ENCODE data around the gene ELOA. TPM values are rescaled to one million over a fixed set of nuclear protein-coding genes. Genes with fewer than 3 reads are reported as not detected.

The ELOA gene, protein sequence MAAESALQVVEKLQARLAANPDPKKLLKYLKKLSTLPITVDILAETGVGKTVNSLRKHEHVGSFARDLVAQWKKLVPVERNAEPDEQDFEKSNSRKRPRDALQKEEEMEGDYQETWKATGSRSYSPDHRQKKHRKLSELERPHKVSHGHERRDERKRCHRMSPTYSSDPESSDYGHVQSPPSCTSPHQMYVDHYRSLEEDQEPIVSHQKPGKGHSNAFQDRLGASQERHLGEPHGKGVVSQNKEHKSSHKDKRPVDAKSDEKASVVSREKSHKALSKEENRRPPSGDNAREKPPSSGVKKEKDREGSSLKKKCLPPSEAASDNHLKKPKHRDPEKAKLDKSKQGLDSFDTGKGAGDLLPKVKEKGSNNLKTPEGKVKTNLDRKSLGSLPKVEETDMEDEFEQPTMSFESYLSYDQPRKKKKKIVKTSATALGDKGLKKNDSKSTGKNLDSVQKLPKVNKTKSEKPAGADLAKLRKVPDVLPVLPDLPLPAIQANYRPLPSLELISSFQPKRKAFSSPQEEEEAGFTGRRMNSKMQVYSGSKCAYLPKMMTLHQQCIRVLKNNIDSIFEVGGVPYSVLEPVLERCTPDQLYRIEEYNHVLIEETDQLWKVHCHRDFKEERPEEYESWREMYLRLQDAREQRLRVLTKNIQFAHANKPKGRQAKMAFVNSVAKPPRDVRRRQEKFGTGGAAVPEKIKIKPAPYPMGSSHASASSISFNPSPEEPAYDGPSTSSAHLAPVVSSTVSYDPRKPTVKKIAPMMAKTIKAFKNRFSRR
- 26.2 to 30.9 TPM (median 29.8 TPM) in 5 replicates for total RNA-seq (2022; extraction: Qiagen RNA extraction; ENCODE audit: low read depth)

DNA sequence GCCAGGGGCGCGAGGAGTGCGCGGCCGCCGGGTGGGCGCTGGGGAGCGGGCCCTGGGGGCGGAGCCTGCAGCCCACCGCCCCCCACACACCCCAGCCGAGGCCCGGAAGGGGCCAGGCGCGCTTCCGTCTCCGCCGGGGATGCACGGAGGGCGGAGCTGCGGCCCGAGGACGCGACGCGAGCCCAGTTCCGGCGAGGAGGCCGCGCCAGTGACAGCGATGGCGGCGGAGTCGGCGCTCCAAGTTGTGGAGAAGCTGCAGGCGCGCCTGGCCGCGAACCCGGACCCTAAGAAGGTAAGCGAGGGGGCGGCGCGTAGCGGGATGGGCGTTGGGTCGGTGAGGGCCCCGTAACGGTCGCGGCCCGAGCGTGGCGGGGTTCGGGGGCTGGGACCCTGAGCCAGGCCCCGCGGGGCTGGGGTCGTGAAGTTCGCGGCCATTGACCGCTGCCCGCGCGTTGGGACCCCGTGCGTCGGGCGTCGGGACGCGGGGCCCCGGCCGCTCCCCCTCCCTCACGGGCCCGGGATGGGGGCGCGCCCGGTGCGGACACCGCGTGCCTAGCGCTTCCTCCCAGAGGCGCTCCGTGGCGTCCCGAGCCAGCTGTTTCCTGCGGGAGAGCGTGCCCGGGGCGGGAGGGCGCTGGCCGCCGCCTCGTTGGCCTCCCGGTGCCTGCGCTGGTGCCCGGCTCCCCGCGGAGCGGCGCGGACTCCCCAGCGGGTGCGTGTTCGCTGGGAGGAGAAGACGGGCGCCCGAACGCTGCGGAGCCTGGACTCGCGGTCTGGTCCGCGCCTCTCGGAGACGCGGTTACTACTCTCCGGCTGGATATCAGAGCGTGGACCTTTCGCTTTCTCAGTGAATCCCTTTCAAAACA lies at the start of gene ELOA:
ELOA (plus strand) TSS at position 185 of the 866 bp plus-strand sequence; CDS start at position 218, 33 bp downstream.

DNA sequence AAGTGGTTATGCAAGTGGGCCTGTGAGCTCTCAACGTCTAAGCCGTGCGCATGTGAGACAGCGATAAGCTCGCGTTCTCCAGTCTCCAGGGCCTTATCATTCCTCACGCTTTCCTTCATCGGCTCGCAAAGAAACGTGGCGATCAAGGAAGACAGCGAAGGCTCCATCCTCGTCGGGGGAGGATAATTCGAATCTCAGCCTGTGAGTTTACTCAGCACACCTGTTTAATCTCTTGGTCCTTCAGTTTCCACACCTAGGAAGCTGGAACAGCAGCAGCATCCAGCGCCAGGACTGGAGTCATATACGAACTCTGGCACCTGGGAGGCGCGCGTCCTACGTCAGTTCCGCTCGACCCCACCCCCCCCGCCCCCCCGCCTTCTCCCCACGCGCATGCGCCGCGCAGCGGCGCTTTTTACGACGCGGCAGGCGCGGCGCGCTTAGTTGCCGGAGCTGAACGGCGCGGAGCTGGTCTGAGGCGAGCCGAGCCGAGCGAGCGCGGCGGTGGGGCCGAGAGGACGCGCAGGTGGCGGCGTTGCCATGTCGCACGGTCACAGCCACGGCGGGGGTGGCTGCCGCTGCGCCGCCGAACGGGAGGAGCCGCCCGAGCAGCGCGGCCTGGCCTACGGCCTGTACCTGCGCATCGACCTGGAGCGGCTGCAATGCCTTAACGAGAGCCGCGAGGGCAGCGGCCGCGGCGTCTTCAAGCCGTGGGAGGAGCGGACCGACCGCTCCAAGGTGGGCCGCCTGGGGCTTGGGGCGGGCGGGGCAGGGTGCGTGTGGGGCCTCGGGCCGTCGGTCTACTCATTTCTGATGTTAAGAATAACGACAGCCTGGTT lies 34.9 kb downstream of the ELOA start, which contains the start of gene PITHD1:
PITHD1 (plus strand) TSS at position 440 of the 836 bp plus-strand sequence; CDS start at position 538, 98 bp downstream.

DNA sequence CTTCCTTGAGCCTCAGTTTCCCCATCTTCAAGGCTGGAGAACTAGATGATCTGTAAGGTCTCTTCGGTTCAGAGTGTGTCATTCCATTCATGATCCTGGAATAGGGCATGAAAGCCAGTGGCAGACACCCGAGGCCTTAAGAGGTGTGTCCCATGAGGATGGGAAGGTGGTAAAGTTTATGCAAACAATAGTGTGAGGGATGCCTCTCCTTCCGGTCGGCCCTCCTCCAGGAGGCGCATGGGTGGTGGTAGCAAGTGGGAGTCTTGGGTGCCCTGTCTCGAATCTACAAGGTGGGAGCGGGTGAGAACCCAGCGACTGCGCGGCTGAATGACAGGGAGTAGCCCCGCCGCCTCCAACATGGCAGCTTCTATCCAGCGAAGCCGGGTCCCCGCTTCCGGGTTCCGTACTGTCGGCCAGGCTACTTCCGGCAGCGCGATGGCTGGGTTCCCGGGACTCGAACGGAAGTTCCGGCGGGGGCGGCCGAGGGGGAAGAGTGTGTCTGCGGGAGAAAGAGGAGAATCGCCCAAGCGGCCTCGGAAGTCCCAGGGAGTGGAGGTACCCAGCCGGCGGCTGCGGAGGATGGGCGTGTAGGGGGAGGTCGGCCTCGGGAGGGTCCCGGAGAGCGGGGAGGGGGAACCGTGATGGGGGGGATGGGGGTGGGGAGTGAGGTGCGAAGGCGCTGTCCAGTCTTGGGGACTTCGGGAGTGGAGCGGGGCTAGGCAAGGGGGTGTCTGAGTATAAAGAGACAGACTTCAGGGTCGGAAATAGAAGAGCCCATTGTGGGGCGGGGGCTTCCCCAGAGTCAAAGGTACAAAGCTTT lies 47.6 kb downstream of the ELOA start, which contains the start of gene LYPLA2:
LYPLA2 (plus strand) TSS at position 450 of the 820 bp plus-strand sequence. CDS start 1,538 bp downstream, outside the sequence.

DNA sequence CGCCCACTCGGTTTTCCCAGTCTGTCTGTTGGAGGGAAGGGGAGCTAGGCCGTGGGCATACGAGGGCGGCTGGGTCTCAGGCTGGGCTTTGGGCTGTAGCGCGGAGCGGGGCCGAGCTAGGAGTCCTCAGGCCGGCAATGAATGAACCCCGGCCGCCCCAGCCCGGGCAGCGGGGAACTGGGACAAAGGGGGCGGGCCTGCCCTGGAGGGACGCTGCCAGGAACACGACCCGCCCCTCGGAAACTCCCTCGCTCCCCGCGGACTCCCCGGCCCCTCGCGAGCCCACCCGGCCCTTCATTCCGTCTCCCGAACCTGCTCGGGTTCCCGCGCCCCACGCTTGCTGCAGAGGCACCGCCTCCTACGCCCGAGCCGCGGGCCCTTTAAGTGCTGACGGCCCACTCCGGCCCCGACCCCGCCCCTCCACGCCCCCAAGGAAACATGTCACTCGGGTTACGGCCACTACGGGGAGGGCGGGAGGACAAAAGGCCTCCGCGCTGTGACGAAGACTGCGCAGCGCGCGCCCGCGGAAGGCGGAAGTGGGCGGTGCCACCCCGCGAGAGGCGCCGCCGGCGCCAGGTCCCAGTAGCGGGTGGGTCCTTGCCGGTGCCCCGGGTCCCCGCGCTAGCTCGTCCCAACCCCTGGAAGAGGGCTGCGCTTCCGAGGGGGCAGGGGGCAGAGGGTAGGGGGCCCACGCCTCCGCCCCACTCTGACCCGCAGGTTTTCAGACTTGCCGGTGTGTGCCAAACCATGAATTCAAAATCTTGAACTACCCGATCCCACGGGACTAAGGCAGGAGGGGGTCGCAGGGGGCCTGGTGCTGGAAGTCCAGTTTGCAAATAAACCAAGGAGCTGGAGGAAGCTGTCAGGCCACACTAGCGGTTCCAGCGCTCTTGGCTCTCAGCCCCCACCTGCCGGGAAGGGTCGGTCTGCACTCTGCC lies 57.4 kb downstream of the ELOA start, which contains the start of gene GALE:
GALE (minus strand) TSS at position 355 of the 938 bp plus-strand sequence. CDS start 1,747 bp downstream, outside the sequence.

Other genes with a start within 250 kb of the ELOA start
- 2.1 to 3.5 TPM (median 3.2 TPM) in 5 replicates for gene E2F2, start 212.2 kb upstream of the ELOA start, total RNA-seq (2022; extraction: Qiagen RNA extraction; ENCODE audit: low read depth)
- 230 to 501 TPM (median 359 TPM) in 5 replicates for gene ID3, start 184.0 kb upstream of the ELOA start, total RNA-seq (2022; extraction: Qiagen RNA extraction; ENCODE audit: low read depth)
- gene RPL11, start 51.7 kb upstream of the ELOA start, total RNA-seq (2022; extraction: Qiagen RNA extraction; ENCODE audit: low read depth), result 1,347 to 1,706 TPM (median 1,388 TPM) in 5 replicates
- gene PITHD1, start 34.9 kb downstream of the ELOA start, total RNA-seq (2022; extraction: Qiagen RNA extraction; ENCODE audit: low read depth), result 32.1 to 36.3 TPM (median 34.7 TPM) in 5 replicates
- 46.7 to 62.0 TPM (median 56.5 TPM) in 5 replicates for gene LYPLA2, start 47.7 kb downstream of the ELOA start, total RNA-seq (2022; extraction: Qiagen RNA extraction; ENCODE audit: low read depth)
- 64.6 to 71.1 TPM (median 69.7 TPM) in 5 replicates for gene GALE, start 57.3 kb downstream of the ELOA start, total RNA-seq (2022; extraction: Qiagen RNA extraction; ENCODE audit: low read depth)
- 11.5 to 13.9 TPM (median 13.2 TPM) in 5 replicates for gene HMGCL, start 82.0 kb downstream of the ELOA start, total RNA-seq (2022; extraction: Qiagen RNA extraction; ENCODE audit: low read depth)
- gene FUCA1, start 124.8 kb downstream of the ELOA start, total RNA-seq (2022; extraction: Qiagen RNA extraction; ENCODE audit: low read depth), result 7.8 to 10.6 TPM (median 10.1 TPM) in 5 replicates
- not detected in 5 replicates for gene CNR2, start 169.9 kb downstream of the ELOA start, total RNA-seq (2022; extraction: Qiagen RNA extraction; ENCODE audit: low read depth)
- gene PNRC2, start 216.4 kb downstream of the ELOA start, total RNA-seq (2022; extraction: Qiagen RNA extraction; ENCODE audit: low read depth), result 33.3 to 43.8 TPM (median 41.5 TPM) in 5 replicates
- gene SRSF10, start 236.9 kb downstream of the ELOA start, total RNA-seq (2022; extraction: Qiagen RNA extraction; ENCODE audit: low read depth), result 70.2 to 112 TPM (median 95.3 TPM) in 5 replicates

Data from A549 treated with ZK216348 at 1 μM for 4 hours (cell line).